ENCODE measurements around the gene SPAG17. TPM values are rescaled to one million over a fixed set of nuclear protein-coding genes. Genes with fewer than 3 reads are reported as not detected.

The SPAG17 gene
- total RNA-seq, 2 experiments from 2014 or later: not detected

GRCh38 chr1:117905019-117905418 is 280.0 kb downstream of the SPAG17 start:
- H3K4me1 Mint-ChIP-seq (ENCODE audit: low read depth): no peaks in the 10 kb centered on the region
- CTCF ChIA-PET: interaction anchor here (3.1 kb wide), 1 partner anchor 9 kb away, joined by 15 read pairs; no protein-coding TSS in a partner anchor
- Histone ChIP-seq H3K4me1 (ENCODE audit: insufficient read depth, low read length) (no peaks in the 10 kb centered on the region), H3K27me3 (ENCODE audit: control insufficient read depth in 1 of 2, insufficient read depth in 2 of 2, low read length in 2 of 2) (no peaks in the 10 kb centered on the region), H3K36me3 (ENCODE audit: insufficient read depth, low read length) (peaks cover 77% of the 10 kb centered on the region), H3K4me3 (ENCODE audit: low read length) (no peak overlapping the region), H3K9me3 (ENCODE audit: control insufficient read depth in 1 of 2, insufficient read depth in 1 of 2, low read length in 2 of 2) (no peaks in the 10 kb centered on the region), H3K27ac (ENCODE audit: low read depth in 1 of 2, low read length in 2 of 2) (no peak overlapping the region)
- intact Hi-C loops (cut with DNase I, micrococcal nuclease): no loop called here
- no peaks in the 10 kb centered on the region for H3K27me3 Mint-ChIP-seq
- ATAC-seq (ENCODE audit: poor library complexity) (no peak), DNase-seq (no peak)
- H3K27ac Mint-ChIP-seq: no peak overlapping the region
- POLR2A ChIA-PET: interaction anchor here (0.6 kb wide), 1 partner anchor 362 kb away, joined by 3 read pairs; no protein-coding TSS in a partner anchor
- no peak for TF ChIP-seq CTCF (IDR thresholded peaks at IDR 0.05)
- no peaks in the 10 kb centered on the region for H3K9me3 Mint-ChIP-seq
- peaks cover 93% of the 10 kb centered on the region for H3K36me3 Mint-ChIP-seq (ENCODE audit: low read depth)
- H3K4me3 Mint-ChIP-seq: no peak overlapping the region

- Mint-ChIP-seq H3K9me3 (no peaks in the 10 kb centered on the region), H3K4me1 (ENCODE audit: low read depth) (no peaks in the 10 kb centered on the region), H3K27me3 (no peaks in the 10 kb centered on the region), H3K27ac (no peak overlapping the region), H3K4me3 (no peak overlapping the region), H3K36me3 (ENCODE audit: low read depth) (peaks cover 93% of the 10 kb centered on the region)
- no peak for DNase-seq
- Histone ChIP-seq H3K4me3 (ENCODE audit: low read length) (no peak overlapping the region), H3K36me3 (ENCODE audit: insufficient read depth, low read length) (peaks cover 75% of the 10 kb centered on the region), H3K4me1 (ENCODE audit: insufficient read depth, low read length) (no peaks in the 10 kb centered on the region), H3K27ac (ENCODE audit: low read depth in 1 of 2, low read length in 2 of 2) (no peak overlapping the region), H3K9me3 (ENCODE audit: control insufficient read depth in 1 of 2, insufficient read depth in 1 of 2, low read length in 2 of 2) (no peaks in the 10 kb centered on the region), H3K27me3 (ENCODE audit: control insufficient read depth in 1 of 2, insufficient read depth in 2 of 2, low read length in 2 of 2) (no peaks in the 10 kb centered on the region)
- CTCF ChIA-PET: interaction anchor here (3.1 kb wide), 1 partner anchor 9 kb away, joined by 15 read pairs; no protein-coding TSS in a partner anchor
- intact Hi-C loops (cut with DNase I, micrococcal nuclease): no loop called here
- ATAC-seq (ENCODE audit: poor library complexity): no peak
- POLR2A ChIA-PET: no interaction called here
- no peak for TF ChIP-seq CTCF (IDR thresholded peaks at IDR 0.05)
These were observed 280.5 kb downstream of the SPAG17 start for GRCh38 chr1:117904485-117904884.

Data from CD4-positive, alpha-beta T cell (primary cell).